Head of caudate nucleus (tissue), 42 donors: ENCODE results near the gene NFIX.

ENCODE experiments used
- DNase-seq, 42 donors: peaks; one replicate each; pipeline versions ENCODE4 v3.0.0 to v3.0.0-alpha.2; 2020 to 2021; ENCODE audit warnings: mixed read lengths in 7 of 42
- intact Hi-C: fragments of 100-400 bp; cut with DNase I; formaldehyde crosslinking; loops from one replicate; pipeline ENCODE4 v1.15.0; 2022

NFIX gene

DNA sequence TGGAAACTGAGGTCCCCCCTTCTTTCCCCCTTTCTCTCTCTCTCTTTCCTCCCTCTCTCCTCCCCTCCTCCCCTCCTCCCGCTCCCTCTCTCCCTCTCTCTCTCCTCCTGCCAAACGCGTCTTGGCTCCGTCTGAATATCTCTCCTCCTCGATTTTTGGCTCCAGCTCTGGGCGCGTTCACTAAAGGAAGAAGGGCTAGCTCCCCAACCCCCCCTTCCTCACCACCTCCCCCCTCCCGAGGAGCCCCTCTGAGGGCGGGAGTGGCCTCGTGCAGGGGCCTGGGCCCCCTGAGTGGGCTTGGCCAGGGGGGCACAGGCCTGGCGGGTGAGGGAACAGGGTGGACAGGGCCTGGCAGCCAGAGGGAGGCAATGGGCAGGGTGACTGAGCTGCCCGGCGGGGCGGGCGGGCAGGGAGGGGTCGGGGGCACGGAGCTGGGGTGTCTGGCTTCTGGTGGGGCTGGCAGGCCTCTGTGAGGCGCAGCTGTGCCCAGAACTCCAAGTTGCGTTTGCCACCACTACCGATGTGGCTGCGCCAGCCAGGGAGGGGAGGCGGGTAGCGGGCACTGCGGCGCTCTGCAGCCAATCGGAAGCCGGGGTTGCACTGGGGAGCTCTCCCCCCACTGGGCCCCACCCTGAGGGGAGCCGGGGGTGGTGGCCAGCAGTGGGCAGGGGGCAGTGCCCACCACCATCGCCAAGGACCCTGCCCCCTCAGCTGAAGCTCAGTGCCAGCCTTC is 7.1 kb downstream of the NFIX start:
- intact Hi-C loops, result no loop called here
- DNase-seq, result peak; percentile 78 to 97 (median 92)

- intact Hi-C loops, result no loop called here
- peak in 3 of 42 donors; percentile 33 to 36 (median 34) for DNase-seq
These were observed 7.8 kb downstream of the NFIX start for GRCh38 chr19:13003081-13003480.

DNA sequence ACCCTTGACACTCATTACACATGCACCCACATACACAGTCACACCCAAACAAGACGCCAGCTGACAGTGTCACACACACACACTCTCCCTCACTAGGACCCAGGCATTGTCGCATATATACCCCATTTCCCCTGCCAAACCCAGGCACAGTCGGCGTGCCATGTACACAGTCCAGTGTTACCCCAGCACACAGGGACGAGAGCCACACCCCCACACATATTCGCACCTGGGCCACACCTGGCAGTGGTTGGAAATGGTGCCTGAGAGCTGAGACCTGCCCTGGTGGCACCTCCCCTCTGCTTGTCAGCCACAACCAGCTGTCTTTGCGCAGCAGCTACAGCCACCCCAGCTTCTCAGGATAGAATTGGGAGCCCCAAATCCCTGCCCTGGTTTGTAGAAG is 9.0 kb downstream of the NFIX start:
- DNase-seq, result no peak
- intact Hi-C loops, result no loop called here

GRCh38 chr19:13005253-13005652 is 10.0 kb downstream of the NFIX start:
- intact Hi-C loops, result no loop called here
- DNase-seq, result no peak

- intact Hi-C loops, result no loop called here
- peak in 1 of 42 donors; percentile 29 for DNase-seq
These were observed 10.6 kb downstream of the NFIX start for GRCh38 chr19:13005861-13006370.

DNA sequence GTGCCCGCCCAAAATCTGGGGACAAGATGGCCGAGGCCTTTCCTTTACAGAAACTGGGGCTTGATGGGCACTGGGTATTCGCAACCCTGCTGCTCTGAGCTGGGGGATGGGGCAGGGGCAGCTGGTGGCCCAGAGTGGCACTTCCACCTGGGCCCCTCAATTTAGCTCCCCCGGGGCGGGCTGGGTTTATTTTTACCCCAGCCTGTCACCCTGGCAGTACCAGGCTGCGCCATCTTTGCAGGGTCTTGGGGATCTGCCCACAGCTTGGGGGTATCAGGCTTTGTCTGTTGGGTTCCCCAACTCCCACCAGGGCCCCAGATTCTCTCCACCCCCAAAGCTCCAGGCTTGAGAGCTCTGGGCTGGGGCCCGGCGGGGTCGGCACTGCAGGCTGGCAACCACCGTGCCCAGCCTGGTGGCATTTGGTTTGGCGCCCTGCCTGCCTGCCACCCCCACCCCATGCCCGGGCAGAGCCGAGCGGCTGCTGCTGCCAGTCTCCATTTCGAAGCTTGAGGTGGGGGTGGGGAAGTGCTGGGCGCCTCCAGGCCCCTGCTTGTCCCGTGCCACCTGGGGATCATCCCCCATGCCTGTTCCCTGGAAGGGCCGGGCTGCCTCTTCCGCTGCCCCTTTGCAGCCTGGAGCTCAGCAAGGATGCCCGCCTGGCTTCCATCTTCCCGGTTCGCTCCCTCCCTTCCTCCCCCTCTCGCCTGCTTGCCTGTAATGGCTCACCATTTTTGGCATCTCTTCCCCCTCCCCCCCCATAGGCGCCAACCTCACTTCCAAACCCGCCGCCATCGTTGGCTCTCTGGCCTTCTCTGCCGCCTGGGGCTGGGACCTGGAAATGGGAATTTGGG is 11.4 kb downstream of the NFIX start:
- intact Hi-C loops, result no loop called here
- DNase-seq, result peak in 8 of 42 donors; percentile 25 to 72 (median 44)

DNA sequence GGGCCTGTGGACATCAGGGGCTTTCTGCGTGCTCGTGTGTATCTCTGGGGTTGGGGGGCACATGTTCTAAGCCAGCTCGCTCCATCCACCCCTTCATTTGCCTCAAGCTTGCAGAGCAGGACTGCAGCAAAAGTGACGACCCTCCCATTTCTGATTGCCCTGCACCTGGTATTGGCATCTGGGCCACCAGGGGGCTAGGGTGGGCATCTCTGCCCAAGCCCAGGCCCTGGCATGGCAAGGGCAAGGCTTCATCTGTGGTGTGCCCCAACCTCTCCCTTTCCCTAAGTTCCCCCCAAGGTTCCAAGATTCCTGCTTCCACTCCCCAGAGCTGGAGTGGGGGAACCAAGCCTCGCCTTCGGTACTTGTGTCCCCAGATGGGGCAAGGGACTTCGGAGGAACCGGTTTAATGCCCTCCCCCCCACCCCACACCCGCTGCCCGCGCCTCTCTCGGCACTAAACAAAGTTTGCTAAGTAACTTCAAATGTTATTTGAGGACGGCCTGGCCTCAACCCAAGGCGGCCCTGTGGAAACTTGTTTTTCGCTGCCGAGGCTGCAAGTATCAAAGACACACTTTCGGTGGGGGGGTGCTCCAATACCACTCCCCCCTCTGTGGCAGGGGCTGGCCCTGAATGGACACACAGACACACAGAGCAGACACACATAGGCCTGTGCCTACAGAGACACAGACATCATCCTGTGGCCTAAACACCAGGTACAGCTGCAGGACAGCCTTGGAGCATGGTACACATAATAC is 12.2 kb downstream of the NFIX start:
- intact Hi-C loops, result no loop called here
- peak in 10 of 42 donors; percentile 44 to 72 (median 53) for DNase-seq

DNA sequence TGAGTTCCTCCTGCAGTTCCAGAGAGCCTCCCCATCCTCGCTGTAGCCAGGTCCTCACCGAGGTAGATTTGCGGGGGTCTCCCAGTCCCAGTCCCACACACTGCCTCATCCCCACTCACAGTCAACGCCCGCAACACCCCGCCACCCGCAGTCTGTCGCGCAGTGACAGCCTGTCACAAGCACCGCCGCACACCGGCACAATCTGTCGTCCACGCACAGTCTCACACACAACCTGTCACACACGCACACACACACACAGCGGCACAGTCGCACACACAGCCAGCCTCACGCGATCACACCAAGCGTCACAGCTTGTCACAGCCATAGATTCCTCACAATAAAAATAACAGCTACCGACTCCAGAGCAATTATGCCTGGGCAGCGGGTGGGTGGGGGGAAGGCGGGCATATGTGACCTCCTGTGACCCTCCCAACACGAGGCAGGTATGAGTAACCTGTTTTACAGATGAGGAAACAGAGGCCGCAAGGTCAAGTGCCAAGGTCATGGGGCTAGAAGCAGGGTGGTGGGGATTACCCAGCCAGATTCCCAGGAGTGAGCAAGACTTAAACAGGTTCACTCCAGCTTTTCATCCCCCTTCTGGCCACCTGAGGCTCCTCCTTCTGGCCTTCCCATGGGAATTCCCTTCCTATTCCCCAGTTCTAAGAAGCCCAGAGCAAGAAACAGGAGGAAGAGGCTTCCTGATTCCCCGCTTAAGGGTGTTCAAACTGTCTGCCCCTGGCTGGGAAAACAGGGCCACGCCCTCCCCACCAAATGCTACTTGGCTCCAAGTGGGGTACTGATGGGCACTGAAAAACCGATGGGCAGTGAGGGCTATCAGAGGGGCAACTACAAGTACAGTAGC is 13.9 kb downstream of the NFIX start:
- no peak for DNase-seq
- intact Hi-C loops, result no loop called here

DNA sequence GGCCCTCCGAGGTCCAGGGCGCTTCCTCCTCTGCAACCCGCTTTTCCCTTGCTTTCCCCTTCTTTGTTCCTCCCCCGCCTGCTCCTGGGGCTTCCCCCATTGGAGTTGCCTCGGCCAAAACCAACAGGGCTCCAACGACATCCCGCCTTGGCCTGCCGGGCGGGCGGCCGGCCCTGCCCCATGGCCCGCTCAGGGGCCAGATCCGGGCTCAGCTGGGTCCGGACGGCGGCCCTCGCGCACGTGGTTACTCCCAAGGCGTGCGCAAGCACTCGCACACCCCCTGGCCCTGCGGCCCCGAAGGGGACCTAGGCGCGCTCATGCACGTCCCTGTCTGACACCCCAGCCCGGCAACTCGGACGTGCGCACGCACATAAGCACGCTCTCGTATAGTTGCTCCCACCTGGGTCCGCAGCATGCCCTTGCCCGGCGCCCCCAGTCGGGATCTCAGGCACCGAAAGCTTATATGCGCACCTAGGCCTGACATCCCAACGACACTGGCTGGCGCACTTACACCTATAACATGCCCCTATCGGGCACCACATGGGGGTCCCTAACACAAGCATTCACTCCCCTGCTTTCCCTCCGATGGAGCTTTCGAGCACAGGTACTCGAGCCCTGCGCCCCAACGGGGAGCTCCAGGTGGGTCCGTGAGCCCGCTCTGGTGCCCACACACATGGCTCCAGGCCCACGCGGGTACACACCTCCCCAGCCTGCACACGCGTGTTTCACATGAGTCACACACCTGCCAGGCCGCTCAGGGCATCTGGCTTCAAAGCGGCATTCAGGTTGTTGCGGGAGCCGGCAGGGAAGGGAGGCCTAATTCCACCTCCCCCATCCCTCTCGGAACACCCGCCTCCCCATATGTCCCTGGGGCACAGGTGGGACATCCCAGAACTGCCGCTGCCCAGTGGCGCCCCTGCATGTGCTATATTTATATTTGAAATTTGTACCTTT is 15.0 kb downstream of the NFIX start:
- intact Hi-C loops, result no loop called here
- no peak for DNase-seq

- intact Hi-C loops, result no loop called here
- DNase-seq, result peak in 1 of 42 donors; percentile 45
These were observed 15.8 kb downstream of the NFIX start for GRCh38 chr19:13010992-13011652.

DNA sequence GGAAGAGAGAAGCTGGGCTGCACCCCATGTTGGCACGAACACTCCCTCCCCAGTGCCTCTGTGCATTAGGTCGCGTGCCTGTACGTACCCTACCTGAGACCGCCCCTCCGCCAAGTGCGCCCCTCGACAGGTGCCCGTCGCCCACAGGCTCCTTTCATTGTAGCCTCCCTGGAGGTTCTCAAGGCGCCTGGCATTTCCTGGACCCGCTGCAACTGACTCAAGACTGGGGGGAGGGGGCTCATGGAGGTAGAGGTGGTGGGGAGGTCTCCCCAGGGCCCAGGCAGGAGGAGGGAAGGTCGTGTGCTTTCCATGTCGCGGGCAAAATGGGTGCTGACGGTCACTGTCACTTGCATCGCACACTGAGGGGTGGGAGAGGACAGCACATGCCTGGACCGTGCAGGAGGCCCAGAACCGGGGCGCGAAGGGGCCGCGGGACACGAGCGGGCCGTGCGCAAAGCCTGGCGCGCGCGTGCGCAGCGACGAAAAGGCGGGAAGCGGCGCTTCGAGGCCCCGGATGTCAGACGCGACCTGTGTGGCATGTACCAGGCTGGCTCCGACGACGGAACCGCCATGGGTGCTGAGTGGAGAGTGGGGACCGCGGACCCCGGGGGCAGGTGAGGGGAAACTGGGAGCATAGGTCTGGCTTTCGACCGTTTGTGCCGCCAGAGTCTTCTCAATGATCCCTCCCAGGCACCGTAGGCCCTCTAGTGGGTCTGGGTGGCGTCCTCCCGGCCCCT is 16.5 kb downstream of the NFIX start:
- peak in 1 of 42 donors; percentile 44 for DNase-seq
- intact Hi-C loops, result no loop called here

DNA sequence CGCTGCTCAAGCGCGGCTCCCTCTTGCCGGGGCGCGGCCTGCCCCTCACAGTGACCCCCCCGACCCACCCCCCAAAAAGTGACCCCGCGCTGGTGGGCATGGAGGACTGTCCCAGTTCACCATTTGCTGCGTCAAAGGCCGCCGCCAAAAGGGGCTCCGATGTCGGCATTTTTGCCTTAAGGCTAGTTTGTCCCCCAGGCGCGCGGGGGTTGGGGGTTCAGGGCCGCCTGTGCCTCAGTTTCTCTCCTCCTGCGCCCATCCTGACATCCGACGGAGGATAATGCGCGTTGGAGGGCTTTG is 17.1 kb downstream of the NFIX start:
- intact Hi-C loops, result no loop called here
- peak in 1 of 42 donors; percentile 1 for DNase-seq

- DNase-seq, result peak in 18 of 42 donors; percentile 35 to 86 (median 66)
- intact Hi-C loops, result no loop called here
These were observed 17.7 kb downstream of the NFIX start for GRCh38 chr19:13012690-13013608.

DNA sequence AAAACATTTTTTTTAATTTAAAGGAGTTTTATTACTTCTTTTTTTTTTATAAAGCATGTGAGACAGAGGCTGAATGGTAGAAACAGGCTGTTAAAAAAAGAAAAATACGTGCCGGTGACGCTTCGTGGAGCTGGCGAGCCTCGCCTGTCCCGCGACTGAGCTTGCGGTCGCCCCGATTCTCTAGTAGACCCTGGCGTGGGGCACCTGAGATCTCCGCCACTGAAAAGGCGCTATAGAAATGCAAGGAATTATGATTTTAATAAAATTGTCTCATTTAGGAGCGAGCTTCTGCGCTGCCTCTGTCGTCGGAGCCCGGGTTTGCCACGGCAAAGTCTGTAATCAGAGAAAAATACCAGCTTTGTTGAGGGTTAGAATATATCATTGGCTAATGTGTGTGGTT is 18.4 kb downstream of the NFIX start:
- peak in 3 of 42 donors; percentile 57 to 61 (median 60) for DNase-seq
- intact Hi-C loops, result no loop called here
